HepG2 (cell line): ENCODE data around the gene SNX21. TPM values are rescaled to one million over a fixed set of nuclear protein-coding genes. Genes with fewer than 3 reads are reported as not detected.

ENCODE experiments used
- BRCA1 ChIP-seq: sonication (generic); formaldehyde crosslinking; IDR thresholded peaks from 2 replicates; pipeline ENCODE4 v1.4.0; 2020; ENCODE audit warnings: missing genetic modification reagents
- DNMT1 ChIP-seq: sonication (generic); formaldehyde crosslinking; IDR thresholded peaks from 2 replicates; pipeline ENCODE4 v1.5.1; 2020; ENCODE audit warnings: mild to moderate bottlenecking, missing genetic modification reagents
- FLYWCH1 ChIP-seq: sonication (generic); formaldehyde crosslinking; IDR thresholded peaks from 2 replicates; pipeline ENCODE4 v1.8.1; 2023; ENCODE audit warnings: mild to moderate bottlenecking, missing genetic modification reagents
- GATAD2A ChIP-seq: IDR thresholded peaks from 2 replicates; pipeline ENCODE4 v1.6.1; 2016
- HNRNPK ChIP-seq: fragments of 200-400 bp; formaldehyde crosslinking; IDR thresholded peaks from 2 replicates; pipeline ENCODE4 v1.6.1; 2018; ENCODE audit warnings: low read length, low read depth, moderate library complexity, mild to moderate bottlenecking; ENCODE audit not compliant: poor library complexity, severe bottlenecking
- PCBP1 ChIP-seq: fragments of 200-400 bp; formaldehyde crosslinking; IDR thresholded peaks from 2 replicates; pipeline ENCODE4 v1.6.1; 2017; ENCODE audit warnings: mild to moderate bottlenecking, low read depth, low read length, borderline replicate concordance
- PHF5A ChIP-seq: IDR thresholded peaks from one replicate; pipeline ENCODE4 v1.6.1; 2018; ENCODE audit warnings: low read depth, missing genetic modification reagents; ENCODE audit not compliant: unreplicated experiment
- REL ChIP-seq: sonication (generic); formaldehyde crosslinking; conservative IDR thresholded peaks from 2 replicates; pipeline ENCODE4 v1.8.0; 2022; ENCODE audit warnings: mild to moderate bottlenecking, missing genetic modification reagents, moderate library complexity
- SALL2 ChIP-seq: sonication (generic); formaldehyde crosslinking; IDR thresholded peaks from 2 replicates; pipeline ENCODE4 v1.8.1; 2023; ENCODE audit warnings: mild to moderate bottlenecking, missing genetic modification reagents, inconsistent platforms
- TBL1XR1 ChIP-seq: fragments of 150-350 bp; IDR thresholded peaks from 2 replicates; pipeline ENCODE4 v1.6.1; 2014; ENCODE audit warnings: borderline replicate concordance, low read length; ENCODE audit not compliant: partially characterized antibody
- ZFP62 ChIP-seq: sonication (generic); formaldehyde crosslinking; IDR thresholded peaks from 2 replicates; pipeline ENCODE4 v1.4.0; 2020; ENCODE audit warnings: missing genetic modification reagents
- ZFX ChIP-seq: sonication (generic); formaldehyde crosslinking; IDR thresholded peaks from 2 replicates; pipeline ENCODE4 v1.4.0; 2020; ENCODE audit warnings: mild to moderate bottlenecking, low read depth, missing genetic modification reagents, moderate library complexity
- ZMYM4 ChIP-seq: sonication (generic); formaldehyde crosslinking; IDR thresholded peaks from 2 replicates; pipeline ENCODE4 v1.8.1; 2023; ENCODE audit warnings: mild to moderate bottlenecking, missing genetic modification reagents
- ZNF121 ChIP-seq: sonication (generic); formaldehyde crosslinking; IDR thresholded peaks from 2 replicates; pipeline ENCODE4 v1.5.0; 2020; ENCODE audit warnings: mild to moderate bottlenecking, missing genetic modification reagents
- ZNF24 ChIP-seq: fragments of 450-650 bp; IDR thresholded peaks from 2 replicates; pipeline ENCODE4 v1.6.1; 2017; ENCODE audit warnings: antibody characterized with exemption, mild to moderate bottlenecking
- ZNF383 ChIP-seq: sonication (generic); formaldehyde crosslinking; IDR thresholded peaks from 2 replicates; pipeline ENCODE4 v1.4.0; 2020; ENCODE audit warnings: missing genetic modification reagents, mild to moderate bottlenecking, borderline replicate concordance
- ZNF614 ChIP-seq: IDR thresholded peaks from 2 replicates; pipeline ENCODE4 v1.6.1; 2018; ENCODE audit warnings: missing biosample characterization, missing genetic modification reagents, inconsistent platforms, borderline replicate concordance
- ZNF746 ChIP-seq: sonication (generic); formaldehyde crosslinking; IDR thresholded peaks from 2 replicates; pipeline ENCODE4 v1.8.0; 2022; ENCODE audit warnings: mild to moderate bottlenecking, missing genetic modification reagents
- polyA plus RNA-seq, 8 experiments: library from polyadenylated mRNA; depleted of rRNA in 3 of 8; stranded (reverse) in 7 of 8; unstranded in 1 of 8; fragments of >200 nt; fragmentation: Illumina TruSeq in 4 of 8; extraction: Trizol in 4 of 8; gene quantifications; 2 replicates each; pipeline versions ENCODE4 v1.2.1 to v1.2.3, GENCODE V29; 2011 to 2016; ENCODE audit warnings: low read depth in 4 of 8, missing spikeins in 1 of 8, mixed read lengths in 1 of 8; ENCODE audit not compliant: insufficient read depth in 1 of 8
- total RNA-seq, 5 experiments: library from RNA; depleted of rRNA; stranded (reverse); fragments of >200 nt; fragmentation: Illumina TruSeq; extraction: Trizol; gene quantifications; 2 replicates each; pipeline ENCODE4 v1.2.3, GENCODE V29; 2016; ENCODE audit warnings: low read depth in 1 of 5
- TF ChIP-seq, protein P1 (sequence below): sonication (generic); formaldehyde crosslinking; IDR thresholded peaks from 2 replicates; pipeline ENCODE4 v1.8.0; 2022; ENCODE audit warnings: mild to moderate bottlenecking, missing genetic modification reagents, moderate library complexity
- TF ChIP-seq, protein P2 (sequence below): sonication (generic); formaldehyde crosslinking; conservative IDR thresholded peaks from 2 replicates; pipeline ENCODE4 v1.8.1; 2023; ENCODE audit warnings: missing genetic modification reagents
- TF ChIP-seq, protein P3 (sequence below): sonication (generic); formaldehyde crosslinking; IDR thresholded peaks from 2 replicates; pipeline ENCODE4 v1.5.0; 2020; ENCODE audit warnings: mild to moderate bottlenecking, missing genetic modification reagents, borderline replicate concordance
- TF ChIP-seq, protein P4 (sequence below): sonication (generic); formaldehyde crosslinking; IDR thresholded peaks from 2 replicates; pipeline ENCODE4 v1.9.0; 2021; ENCODE audit warnings: missing genetic modification reagents, borderline replicate concordance

The SNX21 gene
- total and polyA plus RNA-seq, 2 of the 13 experiments (the other 11 are each of a cell fraction or from before 2014, with no cell fraction given): 7.7 to 12.8 TPM

DNA sequence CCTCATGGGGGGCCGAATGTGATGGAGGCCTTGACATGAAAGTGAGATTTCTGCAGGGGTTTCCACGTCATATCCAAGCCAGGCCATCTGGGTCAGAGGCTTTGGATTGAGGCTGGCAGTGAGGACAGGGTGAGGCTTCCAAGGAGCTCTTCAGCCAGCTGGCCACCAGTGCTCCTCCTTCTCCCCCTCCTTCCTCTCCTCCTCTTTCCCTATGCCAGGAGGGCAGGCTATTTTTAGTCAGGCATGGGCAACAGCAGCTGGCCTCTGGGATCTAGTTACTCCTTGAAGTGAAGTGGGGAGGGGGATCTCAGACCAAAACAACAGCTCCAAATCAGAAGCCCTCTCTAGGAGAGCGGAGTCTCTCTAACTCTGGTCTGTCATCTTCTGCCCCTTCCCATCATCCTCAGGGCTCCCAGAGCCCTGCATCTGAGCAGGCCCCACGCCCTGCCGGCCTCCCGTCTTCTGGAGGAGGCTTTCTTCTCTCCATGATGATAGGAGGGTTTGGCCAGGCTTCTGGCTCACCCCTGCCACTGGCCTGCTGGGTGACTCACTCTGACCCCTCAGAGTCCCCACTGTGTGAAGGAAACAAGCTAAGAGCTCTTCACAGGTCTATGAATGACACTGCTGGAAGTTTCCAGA lies 7.1 kb upstream of the SNX21 start (continued):
- TF ChIP-seq ZFP62 (CRISPR knock-in tag) (no peak), TBL1XR1 (no peak), HNRNPK (no peak), ZNF121 (no peak), ZNF614 (CRISPR knock-in tag) (0 out of 2 replicates have a peak, but pooled peaks have one; percentile 12), ZNF383 (CRISPR knock-in tag) (no peak), ZFX (CRISPR knock-in tag) (no peak), DNMT1 (CRISPR knock-in tag) (no peak), REL (CRISPR knock-in tag) (no peak), ZMYM4 (CRISPR knock-in tag) (no peak), PCBP1 (no peak), BRCA1 (CRISPR knock-in tag) (no peak), SALL2 (no peak), ZNF746 (CRISPR knock-in tag) (no peak), ZNF24 (no peak), FLYWCH1 (CRISPR knock-in tag) (no peak), PHF5A (CRISPR knock-in tag) (no peak), GATAD2A (CRISPR knock-in tag) (0 out of 2 replicates have a peak, but pooled peaks have one; percentile 12)
- TF ChIP-seq, protein P1, sequence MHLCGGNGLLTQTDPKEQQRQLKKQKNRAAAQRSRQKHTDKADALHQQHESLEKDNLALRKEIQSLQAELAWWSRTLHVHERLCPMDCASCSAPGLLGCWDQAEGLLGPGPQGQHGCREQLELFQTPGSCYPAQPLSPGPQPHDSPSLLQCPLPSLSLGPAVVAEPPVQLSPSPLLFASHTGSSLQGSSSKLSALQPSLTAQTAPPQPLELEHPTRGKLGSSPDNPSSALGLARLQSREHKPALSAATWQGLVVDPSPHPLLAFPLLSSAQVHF: no peak
- TF ChIP-seq, protein P2, sequence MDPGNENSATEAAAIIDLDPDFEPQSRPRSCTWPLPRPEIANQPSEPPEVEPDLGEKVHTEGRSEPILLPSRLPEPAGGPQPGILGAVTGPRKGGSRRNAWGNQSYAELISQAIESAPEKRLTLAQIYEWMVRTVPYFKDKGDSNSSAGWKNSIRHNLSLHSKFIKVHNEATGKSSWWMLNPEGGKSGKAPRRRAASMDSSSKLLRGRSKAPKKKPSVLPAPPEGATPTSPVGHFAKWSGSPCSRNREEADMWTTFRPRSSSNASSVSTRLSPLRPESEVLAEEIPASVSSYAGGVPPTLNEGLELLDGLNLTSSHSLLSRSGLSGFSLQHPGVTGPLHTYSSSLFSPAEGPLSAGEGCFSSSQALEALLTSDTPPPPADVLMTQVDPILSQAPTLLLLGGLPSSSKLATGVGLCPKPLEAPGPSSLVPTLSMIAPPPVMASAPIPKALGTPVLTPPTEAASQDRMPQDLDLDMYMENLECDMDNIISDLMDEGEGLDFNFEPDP (CRISPR knock-in tag): no peak
- TF ChIP-seq, protein P3, sequence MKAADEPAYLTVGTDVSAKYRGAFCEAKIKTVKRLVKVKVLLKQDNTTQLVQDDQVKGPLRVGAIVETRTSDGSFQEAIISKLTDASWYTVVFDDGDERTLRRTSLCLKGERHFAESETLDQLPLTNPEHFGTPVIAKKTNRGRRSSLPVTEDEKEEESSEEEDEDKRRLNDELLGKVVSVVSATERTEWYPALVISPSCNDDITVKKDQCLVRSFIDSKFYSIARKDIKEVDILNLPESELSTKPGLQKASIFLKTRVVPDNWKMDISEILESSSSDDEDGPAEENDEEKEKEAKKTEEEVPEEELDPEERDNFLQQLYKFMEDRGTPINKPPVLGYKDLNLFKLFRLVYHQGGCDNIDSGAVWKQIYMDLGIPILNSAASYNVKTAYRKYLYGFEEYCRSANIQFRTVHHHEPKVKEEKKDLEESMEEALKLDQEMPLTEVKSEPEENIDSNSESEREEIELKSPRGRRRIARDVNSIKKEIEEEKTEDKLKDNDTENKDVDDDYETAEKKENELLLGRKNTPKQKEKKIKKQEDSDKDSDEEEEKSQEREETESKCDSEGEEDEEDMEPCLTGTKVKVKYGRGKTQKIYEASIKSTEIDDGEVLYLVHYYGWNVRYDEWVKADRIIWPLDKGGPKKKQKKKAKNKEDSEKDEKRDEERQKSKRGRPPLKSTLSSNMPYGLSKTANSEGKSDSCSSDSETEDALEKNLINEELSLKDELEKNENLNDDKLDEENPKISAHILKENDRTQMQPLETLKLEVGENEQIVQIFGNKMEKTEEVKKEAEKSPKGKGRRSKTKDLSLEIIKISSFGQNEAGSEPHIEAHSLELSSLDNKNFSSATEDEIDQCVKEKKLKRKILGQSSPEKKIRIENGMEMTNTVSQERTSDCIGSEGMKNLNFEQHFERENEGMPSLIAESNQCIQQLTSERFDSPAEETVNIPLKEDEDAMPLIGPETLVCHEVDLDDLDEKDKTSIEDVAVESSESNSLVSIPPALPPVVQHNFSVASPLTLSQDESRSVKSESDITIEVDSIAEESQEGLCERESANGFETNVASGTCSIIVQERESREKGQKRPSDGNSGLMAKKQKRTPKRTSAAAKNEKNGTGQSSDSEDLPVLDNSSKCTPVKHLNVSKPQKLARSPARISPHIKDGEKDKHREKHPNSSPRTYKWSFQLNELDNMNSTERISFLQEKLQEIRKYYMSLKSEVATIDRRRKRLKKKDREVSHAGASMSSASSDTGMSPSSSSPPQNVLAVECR (CRISPR knock-in tag): 0 out of 2 replicates have a peak, but pooled peaks have one; percentile 2
- TF ChIP-seq, protein P4, sequence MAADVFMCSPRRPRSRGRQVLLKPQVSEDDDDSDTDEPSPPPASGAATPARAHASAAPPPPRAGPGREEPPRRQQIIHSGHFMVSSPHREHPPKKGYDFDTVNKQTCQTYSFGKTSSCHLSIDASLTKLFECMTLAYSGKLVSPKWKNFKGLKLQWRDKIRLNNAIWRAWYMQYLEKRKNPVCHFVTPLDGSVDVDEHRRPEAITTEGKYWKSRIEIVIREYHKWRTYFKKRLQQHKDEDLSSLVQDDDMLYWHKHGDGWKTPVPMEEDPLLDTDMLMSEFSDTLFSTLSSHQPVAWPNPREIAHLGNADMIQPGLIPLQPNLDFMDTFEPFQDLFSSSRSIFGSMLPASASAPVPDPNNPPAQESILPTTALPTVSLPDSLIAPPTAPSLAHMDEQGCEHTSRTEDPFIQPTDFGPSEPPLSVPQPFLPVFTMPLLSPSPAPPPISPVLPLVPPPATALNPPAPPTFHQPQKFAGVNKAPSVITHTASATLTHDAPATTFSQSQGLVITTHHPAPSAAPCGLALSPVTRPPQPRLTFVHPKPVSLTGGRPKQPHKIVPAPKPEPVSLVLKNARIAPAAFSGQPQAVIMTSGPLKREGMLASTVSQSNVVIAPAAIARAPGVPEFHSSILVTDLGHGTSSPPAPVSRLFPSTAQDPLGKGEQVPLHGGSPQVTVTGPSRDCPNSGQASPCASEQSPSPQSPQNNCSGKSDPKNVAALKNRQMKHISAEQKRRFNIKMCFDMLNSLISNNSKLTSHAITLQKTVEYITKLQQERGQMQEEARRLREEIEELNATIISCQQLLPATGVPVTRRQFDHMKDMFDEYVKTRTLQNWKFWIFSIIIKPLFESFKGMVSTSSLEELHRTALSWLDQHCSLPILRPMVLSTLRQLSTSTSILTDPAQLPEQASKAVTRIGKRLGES: no peak
